H7 (cell line): ENCODE results near the gene FARSA. TPM values are rescaled to one million over a fixed set of nuclear protein-coding genes. Genes with fewer than 3 reads are reported as not detected.
A peak's percentile ranks its signal among the peaks of the same experiment; 100 is the strongest.
"Not testable (repeated sequence)": the region's sequence is repeated elsewhere in the genome, so short reads cannot be mapped to it uniquely, and the experiment has no call there.

Source experiments
- DNase-seq: peaks from one replicate; pipeline ENCODE4 v3.0.0; 2012
- H3K27me3 ChIP-seq: 2 replicates; pipeline ENCODE4 v1.6.0; 2011; ENCODE audit warnings: mild to moderate bottlenecking, low read length; ENCODE audit not compliant: control insufficient read depth, insufficient read depth
- H3K36me3 ChIP-seq: replicated peaks from 2 replicates; pipeline ENCODE4 v1.5.1; 2011; ENCODE audit warnings: low read length; ENCODE audit not compliant: control insufficient read depth, insufficient read depth
- H3K4me3 ChIP-seq: 2 replicates; pipeline ENCODE4 v1.5.1; 2011; ENCODE audit warnings: low read depth, mild to moderate bottlenecking, control low read depth, low read length, moderate library complexity; ENCODE audit not compliant: insufficient read depth
- total RNA-seq: library from RNA; depleted of rRNA; stranded (reverse); fragments of >200 nt; shearing (Covaris generic); gene quantifications from 2 replicates; pipeline ENCODE4 v1.2.3, GENCODE V29; 2014; rRNA removed

FARSA gene
- 93.0 and 117 TPM in 2 replicates for total RNA-seq

DNA sequence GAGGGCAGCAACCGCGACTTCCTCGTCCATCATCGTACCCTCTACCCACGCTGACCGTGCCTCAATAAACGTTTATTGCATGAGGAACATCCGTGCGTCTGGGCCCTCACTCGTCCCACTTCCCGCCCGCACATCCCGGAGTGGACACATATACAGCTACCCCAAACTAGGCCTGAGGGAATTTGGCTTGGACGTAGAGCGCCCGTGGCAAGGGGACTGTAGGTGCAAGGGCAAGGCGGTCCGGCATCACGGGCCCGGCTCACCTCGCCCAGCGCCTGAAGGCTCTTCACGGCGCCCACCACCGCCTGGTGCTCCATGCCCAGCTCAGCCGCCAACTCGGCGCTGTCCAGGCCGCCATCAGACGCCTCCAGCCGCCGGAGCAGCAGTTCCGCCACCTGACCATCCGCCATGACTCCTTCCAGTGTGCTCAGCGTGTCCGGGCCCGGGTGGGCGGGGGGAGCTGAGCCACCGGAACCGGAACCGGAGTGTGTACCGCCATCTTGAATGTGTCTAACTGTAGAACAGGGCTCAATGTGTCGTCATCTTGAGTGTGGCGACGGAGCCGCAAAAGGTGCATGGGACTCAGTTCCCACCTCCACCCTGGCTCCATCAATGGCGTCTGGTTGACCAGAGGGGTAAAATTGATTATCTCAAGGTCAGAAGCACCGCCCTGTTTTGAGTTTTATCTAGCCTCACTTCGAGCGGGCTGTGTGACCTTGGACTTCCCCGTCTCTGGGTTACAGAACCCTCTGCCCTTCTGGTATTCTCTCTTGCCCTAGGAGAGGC, at the start of gene FARSA:
Gene FARSA, minus strand, starts transcription at position 425 of the 786 bp plus-strand sequence. Its CDS starts 15 bp downstream, at position 410.
- peak within 1 kb of the TSS; percentile 99 for H3K4me3 ChIP-seq
- H3K36me3 ChIP-seq, result peaks cover 19% of the 10 kb centered on the region
- peak; percentile 96 for DNase-seq
- no peaks in the 10 kb centered on the region for H3K27me3 ChIP-seq

DNA sequence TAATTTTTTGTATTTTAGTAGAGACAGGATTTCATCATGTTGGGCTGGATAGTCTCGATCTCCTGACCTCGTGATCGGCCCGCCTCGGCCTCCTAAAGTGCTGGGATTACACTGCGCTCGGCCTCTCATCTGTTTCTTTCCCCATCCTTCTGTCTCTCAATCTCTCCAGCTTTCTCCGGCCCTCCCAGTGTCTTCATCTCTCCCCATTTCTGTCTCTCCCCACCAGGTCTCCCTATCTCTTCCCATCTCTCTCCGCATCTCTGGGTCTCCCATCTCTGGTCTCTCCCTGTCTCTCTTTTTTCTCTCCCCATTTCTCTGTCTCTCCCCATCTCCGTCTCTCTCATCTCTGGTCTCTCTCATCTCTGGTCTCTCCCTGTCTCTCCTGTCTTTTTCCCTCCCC, 49.6 kb upstream of the FARSA start:
- DNase-seq, result no peak
- peaks cover 19% of the 10 kb centered on the region for H3K27me3 ChIP-seq
- H3K4me3 ChIP-seq, result peak overlapping the region; percentile 18; the same call in 1 of the 2 replicates
- no peaks in the 10 kb centered on the region for H3K36me3 ChIP-seq

DNA sequence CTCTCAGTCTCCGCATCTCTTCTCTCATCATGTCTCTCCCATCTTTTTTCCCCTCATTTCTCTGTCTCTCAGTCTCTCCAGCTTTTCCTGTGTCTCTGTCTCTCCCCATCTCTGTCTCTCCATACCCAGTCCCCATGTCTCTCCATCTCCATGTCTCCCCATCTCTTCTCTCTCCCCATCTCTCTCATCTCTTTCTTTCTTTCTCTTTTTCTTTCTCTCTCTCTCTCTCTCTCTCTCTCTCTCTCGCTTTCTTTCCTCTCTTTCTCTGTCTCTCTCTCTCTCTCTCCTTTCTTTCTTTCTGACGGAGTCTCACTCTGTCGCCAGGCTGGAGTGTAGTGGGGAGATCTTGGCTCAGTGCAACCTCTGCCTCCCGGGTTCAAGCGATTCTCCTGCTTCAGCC, 49.1 kb upstream of the FARSA start:
- DNase-seq, result no peak
- H3K4me3 ChIP-seq, result no peak overlapping the region
- H3K36me3 ChIP-seq, result no peaks in the 10 kb centered on the region
- H3K27me3 ChIP-seq, result peaks cover 19% of the 10 kb centered on the region

DNA sequence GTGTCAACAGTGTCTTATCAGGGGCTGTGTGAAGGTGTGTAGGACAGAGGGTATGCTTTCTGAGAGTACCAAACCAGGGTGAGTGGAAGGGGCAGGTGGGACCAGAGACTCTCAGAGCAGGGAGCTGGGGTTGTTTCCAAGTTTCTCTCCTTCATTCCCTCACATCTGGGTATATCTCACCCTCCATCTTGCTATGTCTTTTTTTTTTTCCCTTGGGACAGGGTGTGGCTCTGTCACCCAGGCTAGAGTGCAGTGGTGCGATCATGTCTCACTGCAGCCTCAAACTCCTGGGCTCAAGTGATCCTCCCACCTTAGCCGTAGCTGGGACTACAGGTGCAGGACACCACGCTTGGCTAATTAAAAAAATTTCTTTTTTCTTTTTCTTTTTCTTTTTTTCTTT, 46.5 kb upstream of the FARSA start:
- no peak for DNase-seq
- H3K4me3 ChIP-seq, result no peak overlapping the region
- H3K36me3 ChIP-seq, result no peaks in the 10 kb centered on the region
- H3K27me3 ChIP-seq, result peaks cover 11% of the 10 kb centered on the region

DNA sequence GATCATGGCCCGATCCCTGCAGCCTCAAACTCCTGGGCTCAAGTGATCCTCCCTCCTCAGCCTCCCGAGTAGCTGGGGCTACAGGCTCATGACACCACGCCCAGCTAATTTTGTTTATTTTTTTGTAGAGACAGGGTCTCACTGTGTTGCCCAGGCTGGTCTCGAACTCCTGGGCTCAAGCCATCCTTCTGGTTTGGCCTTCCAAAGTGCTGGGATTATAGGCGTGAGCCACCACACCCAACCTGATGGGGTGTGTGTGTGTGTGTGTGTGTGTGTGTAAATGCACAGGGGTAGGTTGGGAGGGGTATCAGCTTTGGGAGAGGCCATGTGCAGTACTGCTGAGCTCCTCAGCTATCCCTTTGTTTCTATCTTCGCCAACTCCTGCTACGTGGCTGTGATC, 42.6 kb upstream of the FARSA start:
- not testable (repeated sequence) for H3K27me3 ChIP-seq, H3K4me3 ChIP-seq, DNase-seq, H3K36me3 ChIP-seq

DNA sequence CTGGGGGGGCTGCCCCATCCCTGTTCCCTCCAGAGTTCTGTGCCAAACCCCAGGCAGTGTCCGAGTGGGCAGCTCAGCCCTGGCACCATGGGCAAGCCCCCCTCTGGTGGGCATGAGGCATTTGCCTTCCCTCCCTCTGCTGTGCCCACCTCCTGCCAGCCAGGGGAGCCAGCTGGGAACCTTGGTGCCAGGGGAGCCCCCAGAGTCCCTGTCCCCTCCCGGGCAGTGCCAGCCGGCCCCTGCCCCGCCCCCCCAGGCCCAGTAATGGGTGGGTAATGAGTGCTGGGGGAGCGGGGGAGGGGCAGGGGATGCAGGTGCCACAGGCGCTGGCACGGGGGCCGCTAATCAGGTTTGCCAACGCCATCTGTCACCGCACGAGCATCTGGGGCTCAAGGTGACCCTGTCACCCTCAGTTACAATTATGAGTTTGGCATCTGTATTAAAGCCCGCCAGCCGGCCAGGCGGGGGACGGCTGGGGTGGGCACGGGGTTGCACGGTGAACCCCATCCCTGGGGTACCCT, 41.8 kb upstream of the FARSA start:
- Histone ChIP-seq H3K27me3 (no peaks in the 10 kb centered on the region), H3K4me3 (no peak overlapping the region), H3K36me3 (no peaks in the 10 kb centered on the region)
- DNase-seq, result no peak

DNA sequence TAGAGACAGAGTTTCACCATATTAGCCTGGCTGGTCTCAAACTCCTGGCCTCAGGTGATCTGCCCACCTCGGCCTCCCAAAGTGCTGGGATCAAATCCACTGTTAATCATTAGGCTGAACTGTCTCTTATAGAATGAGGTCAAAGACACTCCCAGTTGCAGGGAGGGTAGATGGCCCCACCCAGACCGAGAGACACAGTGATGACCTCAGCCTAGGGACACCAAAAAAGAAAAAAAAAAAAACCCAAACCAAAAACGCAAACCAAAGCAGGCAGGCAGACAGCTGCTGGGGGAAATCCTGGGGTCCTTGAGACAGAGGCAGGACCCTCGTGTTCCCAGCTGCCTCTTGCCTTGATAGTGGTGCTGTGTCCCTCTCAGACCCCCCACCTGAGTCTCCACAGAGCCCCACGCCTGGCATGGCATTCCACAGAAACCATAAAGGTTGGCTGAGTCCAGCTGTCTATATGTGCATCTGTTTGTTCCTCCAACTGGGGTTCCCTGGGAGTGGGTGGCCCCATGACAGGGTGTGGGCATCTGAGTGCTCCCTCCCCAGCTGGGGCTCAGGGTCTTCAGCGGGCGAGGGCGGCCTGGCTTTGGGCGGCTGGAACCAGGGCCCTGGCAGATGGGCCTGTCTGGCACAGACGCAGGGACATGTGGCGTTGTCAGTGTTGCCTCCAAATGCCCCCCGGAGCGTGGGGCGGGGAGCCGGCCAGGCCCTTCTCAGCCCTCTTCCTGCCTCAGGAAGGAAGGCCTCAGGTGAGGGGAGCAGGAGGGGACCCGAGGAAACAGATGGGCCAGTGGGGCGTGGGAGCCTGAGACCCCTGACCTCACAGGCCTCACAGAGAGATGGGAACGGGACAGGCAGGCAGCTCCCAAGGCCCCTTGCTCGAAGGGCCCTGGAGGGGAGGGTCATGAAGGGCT, 41.0 kb upstream of the FARSA start:
- peak; percentile 29 for DNase-seq
- Histone ChIP-seq H3K27me3 (no peaks in the 10 kb centered on the region), H3K4me3 (no peak overlapping the region), H3K36me3 (no peaks in the 10 kb centered on the region)

DNA sequence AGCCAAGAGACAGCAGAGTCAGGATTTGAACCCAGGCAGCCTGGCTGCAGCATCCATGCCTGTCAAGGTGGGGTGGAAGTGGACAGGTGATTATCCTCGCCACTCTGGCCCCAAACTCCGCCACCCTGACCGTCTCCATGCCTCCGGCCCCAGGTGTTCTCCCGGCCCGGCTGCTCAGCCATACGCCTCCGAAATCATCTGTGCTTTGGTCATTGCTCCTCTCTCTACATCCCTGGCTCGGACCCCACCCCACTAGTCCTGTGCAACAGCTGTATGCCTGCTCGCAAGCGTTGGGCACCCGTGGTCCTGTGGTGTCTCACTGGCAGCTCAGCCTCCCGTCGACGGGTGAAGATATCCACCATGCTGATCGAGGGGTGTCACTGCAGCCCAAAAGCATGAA, 39.7 kb upstream of the FARSA start:
- no peaks in the 10 kb centered on the region for H3K27me3 ChIP-seq
- H3K4me3 ChIP-seq, result no peak overlapping the region
- DNase-seq, result peak; percentile 37
- H3K36me3 ChIP-seq, result no peaks in the 10 kb centered on the region

DNA sequence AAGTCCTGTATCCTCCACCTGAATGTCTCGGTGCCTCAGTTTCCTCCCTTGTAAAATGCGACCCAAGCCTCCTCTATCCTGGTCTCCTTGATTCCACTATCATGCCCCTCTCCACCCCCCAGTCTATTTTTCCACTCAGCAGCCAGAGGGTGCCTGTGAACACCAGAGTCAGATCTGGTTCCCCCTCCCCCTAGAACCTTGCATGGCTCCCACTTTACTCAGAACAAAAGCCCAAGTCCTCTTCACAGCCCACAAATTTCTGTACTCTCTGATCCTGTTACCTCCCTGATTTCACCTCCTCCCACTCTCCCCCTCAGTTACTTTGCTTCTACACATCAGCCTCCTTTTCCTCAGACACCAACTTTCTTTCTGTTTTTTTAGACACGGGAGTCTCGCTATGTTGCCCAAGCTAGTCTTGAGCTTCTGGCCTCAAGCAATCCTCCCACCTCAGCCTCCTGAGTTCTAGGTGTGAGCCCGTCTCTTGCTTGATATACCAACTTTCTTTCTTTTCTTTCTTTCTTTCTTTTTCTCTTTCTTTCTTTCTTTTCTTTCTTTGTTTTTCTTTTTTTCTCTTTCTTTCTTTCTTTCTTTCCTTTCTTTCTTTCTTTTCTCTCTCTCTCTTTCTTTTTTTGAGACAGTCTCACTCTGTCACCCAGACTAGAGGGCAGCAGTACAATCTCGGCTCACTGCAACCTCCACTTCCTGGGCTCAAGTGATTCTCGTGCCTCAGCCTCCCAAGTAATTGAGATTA, 36.7 kb upstream of the FARSA start:
- DNase-seq, result no peak
- Histone ChIP-seq H3K27me3 (no peaks in the 10 kb centered on the region), H3K36me3 (no peaks in the 10 kb centered on the region), H3K4me3 (no peak overlapping the region)

DNA sequence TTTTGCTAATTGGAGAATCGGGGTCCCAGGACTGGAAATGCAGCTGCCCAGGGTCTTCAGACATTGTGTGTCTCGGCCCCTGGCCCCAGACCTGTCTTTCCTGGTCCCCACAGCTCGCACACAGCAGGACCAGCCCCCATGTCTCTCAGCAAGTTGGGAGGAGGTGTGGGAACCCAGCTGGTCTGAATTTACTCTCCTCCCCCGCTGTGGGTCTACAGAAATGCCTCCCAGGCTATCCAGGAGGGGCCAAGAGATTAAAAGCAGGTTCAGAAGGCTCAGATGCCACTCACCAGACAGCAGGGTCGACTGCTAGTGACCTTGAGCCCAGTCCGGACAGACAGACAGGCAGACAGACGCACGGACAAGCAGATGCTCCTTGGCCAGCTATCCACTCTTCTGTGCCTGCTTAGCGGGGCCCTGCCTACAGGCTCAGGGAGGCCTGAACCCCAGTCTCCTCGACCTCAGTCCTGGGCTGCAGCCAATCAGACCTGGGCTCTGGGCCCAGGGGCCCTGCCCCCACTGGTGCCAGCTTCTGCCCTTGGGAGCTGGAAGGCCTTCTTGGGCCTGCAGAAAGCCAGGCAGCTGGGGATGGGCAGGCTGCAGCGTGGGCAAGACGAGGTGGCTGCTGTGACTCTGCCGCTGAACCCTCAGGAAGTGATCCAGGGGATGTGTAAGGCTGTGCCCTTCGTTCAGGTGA, 35.9 kb upstream of the FARSA start, which contains the start of gene DAND5:
Gene DAND5, plus strand, starts transcription at position 285 of the 697 bp plus-strand sequence. Its CDS starts 85 bp downstream, at position 370.
- H3K27me3 ChIP-seq, result no peaks in the 10 kb centered on the region
- H3K4me3 ChIP-seq, result no peak within 1 kb of the TSS
- DNase-seq, result no peak
- no peaks in the 10 kb centered on the region for H3K36me3 ChIP-seq

DNA sequence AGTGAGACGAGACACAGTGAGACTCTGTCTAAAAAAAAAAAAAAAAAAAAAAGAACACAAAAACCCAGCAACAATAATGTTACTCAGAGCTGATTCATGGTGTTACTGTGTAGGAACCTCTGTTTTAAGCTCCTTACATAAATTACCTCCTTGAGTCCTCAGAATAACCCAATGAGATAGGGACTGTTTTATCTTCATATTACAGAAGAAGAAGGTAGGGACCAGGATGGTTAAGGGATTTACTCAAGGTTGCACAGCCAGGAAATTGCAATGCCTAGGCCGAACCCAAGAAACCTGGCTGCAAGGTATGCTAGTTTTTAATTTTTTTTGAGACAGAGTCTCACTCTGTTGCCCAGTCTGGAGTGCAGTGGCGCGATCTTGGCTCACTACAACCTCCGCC, 34.4 kb upstream of the FARSA start:
- Histone ChIP-seq H3K36me3 (no peaks in the 10 kb centered on the region), H3K27me3 (no peaks in the 10 kb centered on the region), H3K4me3 (no peak overlapping the region)
- no peak for DNase-seq

DNA sequence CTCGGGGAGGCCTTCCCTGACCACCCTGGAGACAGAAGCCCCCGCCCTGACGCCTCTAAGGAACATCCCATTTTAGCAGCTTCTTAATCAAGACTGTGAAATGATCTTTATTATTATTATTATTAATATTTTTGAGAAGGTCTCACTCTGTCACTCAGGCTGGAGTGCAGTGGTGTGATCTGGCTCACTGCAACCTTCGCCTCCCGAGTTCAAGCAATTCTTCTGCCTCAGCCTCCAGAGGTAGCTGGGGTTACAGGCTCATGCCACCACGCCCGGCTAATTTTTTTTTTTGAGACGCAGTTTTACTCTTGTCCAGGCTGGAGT, 32.3 kb upstream of the FARSA start:
- no peak for DNase-seq
- no peak overlapping the region; the same call in 1 of the 2 replicates for H3K4me3 ChIP-seq
- H3K36me3 ChIP-seq, result no peaks in the 10 kb centered on the region
- H3K27me3 ChIP-seq, result no peaks in the 10 kb centered on the region

DNA sequence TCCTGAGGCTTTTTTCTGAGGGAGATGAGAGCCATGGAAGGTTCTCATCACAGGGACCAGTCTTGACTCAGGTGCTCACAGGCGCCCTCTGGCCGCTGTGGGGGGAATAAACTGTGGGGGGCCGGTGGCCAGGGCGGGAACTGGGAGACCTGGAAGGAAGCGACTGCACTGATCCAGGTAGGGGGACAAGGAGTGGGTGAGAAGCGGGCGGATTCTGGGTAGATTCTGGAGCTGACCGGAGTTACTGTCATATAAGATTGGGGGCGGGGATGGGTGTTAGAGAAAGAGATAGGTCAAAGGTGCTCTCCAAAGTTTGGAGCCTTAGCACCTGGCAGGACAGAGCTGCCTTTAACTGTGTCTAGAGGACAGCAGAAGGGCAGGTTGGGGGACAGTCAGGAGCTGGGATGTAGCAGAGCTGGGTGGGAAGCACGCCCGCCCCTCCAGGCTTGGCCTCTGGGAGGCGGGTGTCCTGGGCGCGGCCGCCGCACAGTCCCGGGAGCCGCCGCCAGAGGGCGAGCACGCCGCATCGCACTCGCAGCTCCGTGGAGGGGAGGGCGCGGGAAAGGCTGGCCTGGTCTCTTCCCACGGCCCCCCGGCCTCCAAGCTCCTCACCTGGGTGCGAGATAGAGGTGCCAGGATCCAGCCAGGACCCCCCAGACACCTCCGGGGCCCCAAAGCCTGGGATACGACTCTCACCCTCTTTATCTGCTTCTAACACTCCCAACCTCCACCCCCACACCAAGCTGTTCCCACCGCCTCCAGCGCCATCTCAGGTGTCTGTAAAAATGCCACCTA, 31.7 kb upstream of the FARSA start:
- DNase-seq, result peak; percentile 96
- Histone ChIP-seq H3K27me3 (no peaks in the 10 kb centered on the region), H3K4me3 (peak overlapping the region; percentile 35), H3K36me3 (no peaks in the 10 kb centered on the region)
